GM12873 (cell line): Measurements from ENCODE around the gene SERTM2.

ENCODE experiments used
- TF ChIP-seq, protein P1 (sequence below): IDR thresholded peaks from 2 replicates; pipeline ENCODE4 v1.5.1; 2012; ENCODE audit warnings: low read depth, mild to moderate bottlenecking, moderate library complexity, low read length, control low read depth; ENCODE audit not compliant: insufficient read depth; ENCODE audit errors: missing control alignments

The SERTM2 gene

GRCh38 chrX:111555406-111555958 is 44.0 kb downstream of the SERTM2 start:
- TF ChIP-seq, protein P1, sequence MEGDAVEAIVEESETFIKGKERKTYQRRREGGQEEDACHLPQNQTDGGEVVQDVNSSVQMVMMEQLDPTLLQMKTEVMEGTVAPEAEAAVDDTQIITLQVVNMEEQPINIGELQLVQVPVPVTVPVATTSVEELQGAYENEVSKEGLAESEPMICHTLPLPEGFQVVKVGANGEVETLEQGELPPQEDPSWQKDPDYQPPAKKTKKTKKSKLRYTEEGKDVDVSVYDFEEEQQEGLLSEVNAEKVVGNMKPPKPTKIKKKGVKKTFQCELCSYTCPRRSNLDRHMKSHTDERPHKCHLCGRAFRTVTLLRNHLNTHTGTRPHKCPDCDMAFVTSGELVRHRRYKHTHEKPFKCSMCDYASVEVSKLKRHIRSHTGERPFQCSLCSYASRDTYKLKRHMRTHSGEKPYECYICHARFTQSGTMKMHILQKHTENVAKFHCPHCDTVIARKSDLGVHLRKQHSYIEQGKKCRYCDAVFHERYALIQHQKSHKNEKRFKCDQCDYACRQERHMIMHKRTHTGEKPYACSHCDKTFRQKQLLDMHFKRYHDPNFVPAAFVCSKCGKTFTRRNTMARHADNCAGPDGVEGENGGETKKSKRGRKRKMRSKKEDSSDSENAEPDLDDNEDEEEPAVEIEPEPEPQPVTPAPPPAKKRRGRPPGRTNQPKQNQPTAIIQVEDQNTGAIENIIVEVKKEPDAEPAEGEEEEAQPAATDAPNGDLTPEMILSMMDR: no peak

GRCh38 chrX:111560801-111561200 is 49.4 kb downstream of the SERTM2 start:
- TF ChIP-seq, protein P1: no peak

DNA sequence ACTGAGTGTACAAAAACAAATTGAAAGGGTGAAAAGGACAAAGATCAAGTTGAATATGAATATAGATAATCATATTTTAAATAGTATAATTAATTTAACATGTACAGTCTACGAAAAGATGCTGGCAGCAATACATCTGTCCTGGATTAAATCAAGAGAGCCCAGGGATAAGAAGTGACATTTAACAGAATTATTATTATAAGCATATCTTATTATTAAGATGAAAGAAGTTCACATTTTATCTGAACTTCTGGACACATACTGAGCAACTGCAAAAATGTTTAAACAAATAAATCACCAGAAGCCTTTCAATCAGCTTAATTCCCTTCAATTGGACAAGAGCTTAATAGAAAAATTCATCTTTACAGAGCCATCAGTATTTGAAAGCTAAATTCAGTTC is 50.4 kb downstream of the SERTM2 start:
- TF ChIP-seq, protein P1: no peak

DNA sequence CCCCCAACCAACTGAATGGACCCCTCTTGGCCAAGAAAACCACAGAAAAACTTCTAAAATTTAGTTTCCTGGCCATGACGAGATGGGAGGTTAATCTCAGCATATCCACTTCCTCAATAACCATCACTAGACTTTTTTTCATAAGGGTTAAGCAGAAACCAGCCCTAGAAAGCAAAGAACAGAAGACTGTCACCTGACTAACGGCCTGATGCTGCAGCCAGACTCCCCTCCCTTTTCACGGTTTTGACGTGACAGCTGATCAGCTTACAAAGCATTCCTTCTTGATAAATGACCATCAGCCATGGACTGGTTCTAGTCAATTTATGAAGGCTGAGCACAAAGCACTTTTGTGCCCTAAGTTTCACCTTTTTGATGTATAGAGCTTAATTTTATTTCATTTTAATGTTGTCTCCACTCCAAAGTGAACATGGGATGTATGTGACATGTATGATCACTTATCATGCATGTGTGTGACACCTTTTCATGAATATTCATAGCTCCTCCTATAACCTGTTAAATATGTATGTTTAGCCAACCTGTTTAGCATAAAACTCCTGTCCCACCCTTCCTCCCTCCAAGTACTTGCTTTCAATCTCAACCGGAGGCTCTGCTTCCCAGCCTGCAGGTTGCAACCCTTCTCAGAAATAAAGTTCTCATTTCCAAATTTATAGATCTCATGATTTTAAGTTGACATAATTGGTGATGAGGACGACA is 56.3 kb downstream of the SERTM2 start:
- TF ChIP-seq, protein P1: no peak

- TF ChIP-seq, protein P1: peak; percentile 45
Observed at GRCh38 chrX:111568354-111568753, 56.9 kb downstream of the SERTM2 start.

GRCh38 chrX:111568817-111569216 is 57.4 kb downstream of the SERTM2 start:
- TF ChIP-seq, protein P1: no peak
